ENCODE results near the gene NSL1. TPM values are rescaled to one million over a fixed set of nuclear protein-coding genes. Genes with fewer than 3 reads are reported as not detected.

Gene NSL1, protein sequence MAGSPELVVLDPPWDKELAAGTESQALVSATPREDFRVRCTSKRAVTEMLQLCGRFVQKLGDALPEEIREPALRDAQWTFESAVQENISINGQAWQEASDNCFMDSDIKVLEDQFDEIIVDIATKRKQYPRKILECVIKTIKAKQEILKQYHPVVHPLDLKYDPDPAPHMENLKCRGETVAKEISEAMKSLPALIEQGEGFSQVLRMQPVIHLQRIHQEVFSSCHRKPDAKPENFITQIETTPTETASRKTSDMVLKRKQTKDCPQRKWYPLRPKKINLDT
- 26.8 to 41.1 TPM (median 30.6 TPM) in 5 replicates for total RNA-seq (2022; extraction: Qiagen RNA extraction)

DNA sequence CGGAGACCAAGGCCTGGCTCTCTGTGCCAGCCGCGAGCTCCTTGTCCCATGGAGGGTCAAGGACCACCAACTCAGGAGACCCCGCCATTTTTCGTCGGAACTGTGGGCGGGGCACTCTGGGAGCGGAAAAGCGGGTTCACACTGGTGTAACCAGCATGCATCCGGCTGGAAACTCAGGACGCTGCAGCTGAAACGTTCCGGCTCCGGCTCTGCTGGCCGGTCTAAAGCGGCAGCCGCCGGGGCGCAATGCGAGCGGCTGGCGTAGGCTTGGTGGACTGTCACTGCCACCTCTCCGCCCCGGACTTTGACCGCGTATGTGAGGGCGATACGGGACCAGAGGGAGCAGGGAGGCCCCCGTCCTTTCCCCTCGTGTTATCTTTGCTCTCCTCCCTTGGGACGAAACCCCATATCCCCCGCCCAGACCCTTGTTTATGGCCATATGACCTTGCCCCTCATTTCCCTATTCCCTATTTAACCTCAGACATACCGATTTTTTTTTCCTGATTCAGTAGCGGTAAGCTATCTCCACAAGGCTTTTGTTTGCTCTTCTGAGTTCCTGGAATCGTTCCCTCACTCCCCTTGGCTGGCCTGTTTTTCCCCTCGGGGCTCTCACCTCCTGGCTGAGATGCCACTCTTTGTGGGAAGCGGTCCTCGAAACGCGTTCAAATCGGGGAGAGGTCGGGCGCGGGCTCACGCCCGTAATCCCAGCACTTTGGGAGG is at the start of gene NSL1, which contains the start of gene TATDN3:
NSL1 (minus strand) TSS at position 102 of the 720 bp plus-strand sequence; CDS start at position 88, 14 bp downstream.
TATDN3 (plus strand) TSS at position 219 of the 720 bp plus-strand sequence; CDS start at position 247, 28 bp downstream.

DNA sequence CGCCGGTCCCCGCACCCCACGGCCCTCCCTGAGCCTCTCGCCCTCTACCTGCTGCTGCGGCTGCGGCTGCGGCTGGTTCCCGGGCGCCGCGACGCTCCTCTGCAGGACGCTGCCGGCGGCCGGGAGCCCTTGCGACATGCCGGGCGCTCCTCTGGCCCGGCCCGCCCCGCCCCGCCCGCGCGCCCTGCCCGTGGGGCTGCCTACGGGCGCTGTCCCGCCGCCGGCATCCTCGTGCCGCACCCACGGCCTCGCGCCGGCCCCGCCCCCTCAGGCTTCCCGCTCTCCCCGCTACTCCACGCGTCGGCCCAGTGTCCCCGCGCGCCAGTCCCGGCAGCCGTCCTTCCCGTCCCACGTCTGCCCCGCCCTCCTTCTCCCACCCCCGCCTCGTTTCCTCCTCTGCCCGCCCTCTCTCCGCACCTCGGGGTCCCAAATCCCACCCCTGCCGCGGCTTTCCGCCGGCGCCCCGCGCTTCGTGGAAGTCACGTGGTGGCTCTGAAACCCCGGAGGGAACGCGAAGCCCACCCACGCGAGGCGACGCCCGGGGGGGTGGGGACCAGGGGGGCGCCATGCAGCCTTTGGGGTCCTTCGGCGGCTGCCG is 91.9 kb downstream of the NSL1 start, which contains the start of gene BATF3:
BATF3 (minus strand) TSS at position 216 of the 598 bp plus-strand sequence; CDS start at position 138, 78 bp downstream.

Other genes with a start within 250 kb of the NSL1 start
- 20.9 to 33.9 TPM (median 29.0 TPM) in 5 replicates for gene ATF3, start 183.0 kb downstream of the NSL1 start, total RNA-seq (2022; extraction: Qiagen RNA extraction)
- 21.4 to 35.2 TPM (median 33.9 TPM) in 5 replicates for gene BATF3, start 91.9 kb downstream of the NSL1 start, total RNA-seq (2022; extraction: Qiagen RNA extraction)
- gene TATDN3, start 117 bp upstream of the NSL1 start, total RNA-seq (2022; extraction: Qiagen RNA extraction) = 10.7 to 16.1 TPM (median 12.1 TPM) in 5 replicates
- gene SPATA45, start 55.9 kb upstream of the NSL1 start, total RNA-seq (2022; extraction: Qiagen RNA extraction) = not detected in 5 replicates
- gene FLVCR1, start 66.5 kb upstream of the NSL1 start, total RNA-seq (2022; extraction: Qiagen RNA extraction) = 12.7 to 16.7 TPM (median 14.5 TPM) in 5 replicates
- gene VASH2, start 158.8 kb upstream of the NSL1 start, total RNA-seq (2022; extraction: Qiagen RNA extraction) = 2.2 to 3.9 TPM (median 2.8 TPM) in 5 replicates
- gene ANGEL2, start 224.1 kb upstream of the NSL1 start, total RNA-seq (2022; extraction: Qiagen RNA extraction) = 15.2 to 18.5 TPM (median 17.3 TPM) in 5 replicates

Measured in A549 treated with AZD2906 at 1 μM for 4 hours (cell line).